ENCODE measurements around the gene METTL21C.

The METTL21C gene

DNA sequence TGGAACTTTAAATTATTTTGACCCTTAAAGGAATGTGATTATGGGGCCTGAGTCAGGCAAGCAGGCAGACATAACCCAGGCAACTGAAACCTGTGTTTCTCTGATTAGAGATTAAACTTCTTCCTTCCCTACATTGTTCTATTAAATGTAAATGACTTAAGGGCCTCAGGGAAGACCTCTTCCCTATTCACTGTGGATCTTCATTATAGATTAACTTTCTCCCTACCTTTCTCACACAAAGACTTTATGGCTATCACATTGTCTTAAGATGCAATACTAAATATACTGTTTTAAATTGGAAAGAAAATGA, 8.8 kb upstream of the METTL21C start (continued):
- TF ChIP-seq ZNF324 (tag by site-specific recombination; IDR thresholded peaks at IDR 0.05) (no peak), ZNF10 (tag by site-specific recombination; IDR thresholded peaks at IDR 0.05) (no peak), ZNF394 (tag by site-specific recombination; IDR thresholded peaks at IDR 0.05; ENCODE audit: borderline replicate concordance) (no peak), ZNF266 (tag by site-specific recombination; IDR thresholded peaks at IDR 0.05; ENCODE audit: low read depth) (no peak), INSM2 (tag by site-specific recombination; IDR thresholded peaks at IDR 0.05) (no peak), SP2 (tag by site-specific recombination; IDR thresholded peaks at IDR 0.05) (no peak)
- TF ChIP-seq, protein P1, sequence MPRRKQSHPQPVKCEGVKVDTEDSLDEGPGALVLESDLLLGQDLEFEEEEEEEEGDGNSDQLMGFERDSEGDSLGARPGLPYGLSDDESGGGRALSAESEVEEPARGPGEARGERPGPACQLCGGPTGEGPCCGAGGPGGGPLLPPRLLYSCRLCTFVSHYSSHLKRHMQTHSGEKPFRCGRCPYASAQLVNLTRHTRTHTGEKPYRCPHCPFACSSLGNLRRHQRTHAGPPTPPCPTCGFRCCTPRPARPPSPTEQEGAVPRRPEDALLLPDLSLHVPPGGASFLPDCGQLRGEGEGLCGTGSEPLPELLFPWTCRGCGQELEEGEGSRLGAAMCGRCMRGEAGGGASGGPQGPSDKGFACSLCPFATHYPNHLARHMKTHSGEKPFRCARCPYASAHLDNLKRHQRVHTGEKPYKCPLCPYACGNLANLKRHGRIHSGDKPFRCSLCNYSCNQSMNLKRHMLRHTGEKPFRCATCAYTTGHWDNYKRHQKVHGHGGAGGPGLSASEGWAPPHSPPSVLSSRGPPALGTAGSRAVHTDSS (tag by site-specific recombination; IDR thresholded peaks at IDR 0.05): no peak

DNA sequence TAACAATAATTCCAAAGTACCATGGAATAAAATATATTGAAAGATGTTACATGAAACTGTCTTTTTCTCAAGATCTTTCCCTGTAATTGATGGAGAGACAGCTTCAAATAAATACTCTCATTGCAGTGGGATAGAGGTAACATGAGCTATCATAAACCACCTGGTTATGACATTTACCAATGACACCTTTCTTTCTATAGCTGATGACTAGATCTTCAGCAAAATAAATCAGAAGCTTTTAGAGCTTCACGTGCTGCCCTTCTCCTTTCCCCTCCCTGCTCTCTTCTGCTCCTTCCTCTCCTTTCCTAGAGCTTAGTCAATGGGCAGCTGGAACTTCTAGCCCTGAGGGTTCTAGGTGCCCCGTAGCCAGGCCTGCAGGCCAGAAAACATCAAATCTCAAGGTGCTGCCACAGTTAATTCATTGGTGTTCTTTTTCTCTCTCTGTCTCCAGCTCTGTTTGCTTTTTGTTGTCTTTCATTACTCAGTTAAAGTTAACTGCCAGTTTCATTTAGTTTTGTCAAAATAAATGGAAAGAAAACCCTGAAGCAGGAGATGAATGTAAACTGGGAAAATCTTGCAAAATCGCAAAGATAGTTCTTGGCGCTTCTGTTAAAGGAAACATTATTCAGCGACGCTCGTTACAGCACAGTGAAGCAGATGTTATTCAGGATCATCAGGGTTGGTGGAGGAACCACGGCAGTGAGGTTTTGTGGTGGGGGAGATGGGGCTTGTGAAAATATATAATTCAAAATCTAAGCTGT, 8.3 kb upstream of the METTL21C start:
- H3K4me3 ChIP-seq (ENCODE audit: low read depth, low read length): no peak overlapping the region
- peaks cover 14% of the 10 kb centered on the region for H3K4me1 ChIP-seq (ENCODE audit: control insufficient read depth, insufficient read depth, low read length)
- CTCF ChIA-PET: no interaction called here
- no peak overlapping the region for H3K27ac ChIP-seq (ENCODE audit: extremely low read depth, low read depth, low read length)
- H3K9me3 ChIP-seq (ENCODE audit: control insufficient read depth, insufficient read depth, low read depth, low read length): no peaks in the 10 kb centered on the region
- TF ChIP-seq ZNF707 (tag by site-specific recombination; IDR thresholded peaks at IDR 0.05) (no peak), YY1 (tag by site-specific recombination; IDR thresholded peaks at IDR 0.05) (no peak), HOXD13 (CRISPR knock-in tag; IDR thresholded peaks at IDR 0.05; ENCODE audit: borderline replicate concordance) (no peak), ZNF585B (tag by site-specific recombination; IDR thresholded peaks at IDR 0.05) (no peak), ZNF610 (tag by site-specific recombination; IDR thresholded peaks at IDR 0.05; ENCODE audit: borderline replicate concordance) (no peak), ZBTB48 (tag by site-specific recombination; IDR thresholded peaks at IDR 0.05) (no peak), ZXDB (tag by site-specific recombination; IDR thresholded peaks at IDR 0.05) (no peak), ZNF768 (tag by site-specific recombination; IDR thresholded peaks at IDR 0.05) (no peak), ZNF155 (tag by site-specific recombination; IDR thresholded peaks at IDR 0.05) (no peak), SETDB1 (IDR thresholded peaks at IDR 0.05; ENCODE audit: insufficient read length, low read length) (no peak), ZNF449 (tag by site-specific recombination; IDR thresholded peaks at IDR 0.05) (no peak), ZNF23 (tag by site-specific recombination; IDR thresholded peaks at IDR 0.05; ENCODE audit: borderline replicate concordance) (no peak), ZNF146 (tag by site-specific recombination; IDR thresholded peaks at IDR 0.05) (no peak), ZNF488 (tag by site-specific recombination; IDR thresholded peaks at IDR 0.05) (no peak)
- H3K36me3 ChIP-seq (ENCODE audit: control insufficient read depth in 2 of 2, insufficient read depth in 1 of 2, low read length in 2 of 2): no peaks in the 10 kb centered on the region
- POLR2A ChIA-PET: interaction anchor here (0.9 kb wide), 1 partner anchor 107 kb away, joined by 3 read pairs; the partner anchor contains the start of gene TPP2

Data from HEK293 (cell line).